GM19351 (cell line): ENCODE results near the gene SPEN.
A peak's percentile ranks its signal among the peaks of the same experiment; 100 is the strongest.
"Not testable (repeated sequence)": the region's sequence is repeated elsewhere in the genome, so short reads cannot be mapped to it uniquely, and the experiment has no call there.

Experiments
- ATAC-seq: cut with Tn5 transposase; IDR thresholded peaks from one replicate; pipeline ENCODE4 v1.9.1; 2021; ENCODE audit warnings: mild to moderate bottlenecking, moderate library complexity; ENCODE audit not compliant: unreplicated experiment

The SPEN gene

DNA sequence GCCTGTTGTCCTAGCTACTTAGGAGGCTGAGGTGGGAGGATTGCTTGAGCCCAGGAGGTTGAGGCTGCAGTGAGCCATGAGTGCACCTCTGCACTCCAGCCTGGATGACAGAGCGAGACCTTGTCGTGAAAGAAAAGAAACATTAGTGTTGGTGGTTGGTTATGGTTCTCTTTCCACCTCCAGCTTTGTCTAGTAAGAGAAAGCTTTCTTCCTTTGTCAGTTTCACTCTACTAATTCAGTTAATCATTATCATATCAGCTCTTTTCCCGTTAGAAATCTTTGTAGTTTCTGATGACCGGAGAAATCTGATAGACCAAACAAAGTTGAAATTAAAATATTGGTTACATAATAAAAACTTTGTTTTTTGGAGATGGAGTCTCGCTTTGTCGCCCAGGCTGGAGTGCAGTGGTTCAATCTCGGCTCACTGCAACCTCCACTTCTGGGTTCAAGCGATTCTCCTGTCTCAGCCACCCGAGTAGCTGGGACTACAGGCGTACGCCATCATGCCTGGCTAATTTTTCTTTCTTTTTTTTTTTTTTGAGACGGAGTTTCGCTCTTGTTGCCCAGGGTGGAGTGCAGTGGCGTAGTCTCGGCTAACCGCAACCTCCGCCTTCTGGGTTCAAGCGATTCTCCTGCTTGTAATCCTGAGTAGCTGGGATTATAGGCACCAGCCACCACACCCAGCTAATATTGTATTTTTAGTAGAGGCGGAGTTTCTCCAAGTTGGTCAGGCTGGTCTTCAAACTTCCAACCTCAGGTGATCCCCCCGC, 49.5 kb downstream of the SPEN start:
- not testable (repeated sequence) for ATAC-seq

DNA sequence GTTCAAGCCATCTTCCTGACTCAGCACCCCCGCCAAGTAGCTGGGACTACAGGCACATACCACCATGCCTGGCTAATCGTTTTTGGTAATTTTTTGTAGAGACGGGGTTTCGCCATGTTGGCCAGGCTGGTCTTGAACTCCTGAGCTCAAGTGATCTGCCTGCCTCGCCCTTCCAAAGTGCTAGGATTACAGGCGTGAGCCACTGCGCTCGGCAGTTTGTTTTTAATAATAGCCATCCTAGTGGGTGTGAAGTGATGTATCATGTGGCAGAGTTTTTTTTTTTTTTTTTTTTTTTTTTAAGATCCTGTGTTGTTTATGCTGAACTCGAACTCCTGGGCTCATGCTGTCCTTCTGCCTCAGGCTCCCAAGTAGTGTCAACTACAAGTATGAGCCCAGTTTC, 51.8 kb downstream of the SPEN start:
- no peak for ATAC-seq

DNA sequence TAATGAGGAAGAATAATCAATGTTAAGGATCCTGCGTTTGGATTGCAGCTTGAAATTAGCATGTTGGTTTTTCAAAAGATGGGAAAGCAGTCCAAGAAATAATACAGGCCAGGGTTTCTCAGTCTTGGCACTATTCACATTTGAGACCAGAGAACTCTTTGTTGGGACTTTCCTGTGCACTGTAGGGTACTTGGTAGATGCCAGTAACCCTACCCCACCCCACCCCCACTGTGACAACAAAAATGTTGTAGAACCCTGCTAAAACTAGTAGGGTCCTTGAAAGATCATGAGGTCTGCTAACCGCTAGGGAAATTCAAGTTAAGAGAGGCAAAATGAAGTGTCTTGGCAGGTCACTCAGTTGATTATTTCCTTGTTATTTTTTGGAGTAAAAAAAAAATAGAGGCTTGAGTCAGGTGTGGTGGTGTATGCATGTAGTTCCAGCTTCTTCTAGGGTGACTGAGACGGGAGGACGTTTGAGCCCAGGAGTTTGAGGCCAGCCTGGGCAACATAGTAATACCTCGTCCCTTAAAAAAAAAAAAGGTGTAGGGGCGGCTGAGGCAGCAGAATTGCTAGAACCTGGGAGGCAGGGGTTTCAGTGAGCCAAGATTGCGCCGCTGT, 53.3 kb downstream of the SPEN start:
- ATAC-seq: no peak

DNA sequence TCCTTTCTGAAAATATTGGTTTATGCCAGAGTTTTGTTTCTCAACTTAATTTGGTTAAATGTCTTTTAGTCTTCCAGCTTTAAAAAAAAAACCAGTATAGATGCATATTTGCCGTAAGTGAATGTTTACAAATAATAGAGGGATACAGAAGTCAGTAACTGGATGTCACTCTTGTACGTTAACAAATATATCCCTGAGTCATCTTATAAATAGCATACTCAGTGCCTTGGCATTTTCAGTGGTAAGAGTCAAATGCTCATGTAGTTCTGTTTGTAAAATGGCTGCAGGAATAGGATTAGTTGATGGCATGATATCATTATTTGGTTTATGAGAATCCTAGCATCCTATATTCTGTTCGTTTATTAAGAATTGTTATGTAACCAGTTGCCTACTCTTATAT, 55.4 kb downstream of the SPEN start:
- no peak for ATAC-seq

DNA sequence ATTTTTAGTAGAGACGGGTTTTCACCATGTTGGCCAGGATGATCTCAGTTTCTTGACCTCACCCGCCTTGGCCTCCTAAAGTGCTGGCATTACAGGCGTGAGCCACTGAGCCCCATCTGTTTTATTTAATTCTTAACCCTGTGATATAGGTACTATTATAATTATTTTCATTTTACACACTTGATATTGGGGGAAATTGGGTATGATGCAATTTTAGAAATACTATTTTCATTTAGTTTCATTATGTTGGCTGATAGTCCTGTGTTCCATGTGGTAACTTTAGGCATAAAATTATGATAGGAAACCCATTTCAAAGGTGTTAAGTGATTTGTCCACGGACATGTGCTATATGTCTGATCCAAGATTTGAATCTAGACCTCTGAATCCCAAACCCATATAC, 61.1 kb downstream of the SPEN start:
- no peak for ATAC-seq

DNA sequence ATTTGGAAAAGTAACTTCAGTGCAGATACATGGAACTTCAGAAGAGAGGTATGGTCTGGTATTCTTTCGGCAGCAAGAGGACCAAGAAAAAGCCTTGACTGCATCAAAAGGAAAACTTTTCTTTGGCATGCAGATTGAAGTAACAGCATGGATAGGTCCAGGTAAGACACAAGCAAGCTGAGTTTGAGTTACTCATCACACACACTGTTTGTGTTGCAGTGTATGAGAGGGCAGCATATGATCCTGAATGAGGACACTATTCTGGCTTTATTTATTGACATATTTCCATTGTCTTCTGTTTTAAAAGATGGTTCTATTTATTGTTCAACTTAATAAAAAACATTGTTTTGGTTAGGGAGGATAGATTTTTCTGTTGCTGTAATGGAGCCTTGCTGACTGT, 63.6 kb downstream of the SPEN start:
- ATAC-seq: no peak

DNA sequence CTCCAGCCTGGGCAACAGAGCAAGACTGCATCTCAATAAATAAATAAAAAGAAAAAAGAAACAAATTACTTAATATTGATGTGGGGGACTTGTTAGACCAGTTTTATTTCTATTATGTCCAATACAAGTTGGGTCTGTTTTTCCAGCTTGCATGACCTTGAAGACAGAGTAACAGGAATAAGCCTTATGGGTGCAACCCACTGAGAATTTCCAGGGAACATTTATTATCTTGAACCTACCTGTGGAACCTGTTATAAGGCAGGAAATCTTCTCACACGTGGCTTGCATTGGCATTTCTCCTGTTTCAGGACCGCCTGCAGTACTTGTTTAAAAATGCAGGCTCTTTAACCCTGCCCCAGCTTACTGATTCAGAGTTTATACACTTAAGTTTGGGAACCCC, 64.4 kb downstream of the SPEN start:
- no peak for ATAC-seq

DNA sequence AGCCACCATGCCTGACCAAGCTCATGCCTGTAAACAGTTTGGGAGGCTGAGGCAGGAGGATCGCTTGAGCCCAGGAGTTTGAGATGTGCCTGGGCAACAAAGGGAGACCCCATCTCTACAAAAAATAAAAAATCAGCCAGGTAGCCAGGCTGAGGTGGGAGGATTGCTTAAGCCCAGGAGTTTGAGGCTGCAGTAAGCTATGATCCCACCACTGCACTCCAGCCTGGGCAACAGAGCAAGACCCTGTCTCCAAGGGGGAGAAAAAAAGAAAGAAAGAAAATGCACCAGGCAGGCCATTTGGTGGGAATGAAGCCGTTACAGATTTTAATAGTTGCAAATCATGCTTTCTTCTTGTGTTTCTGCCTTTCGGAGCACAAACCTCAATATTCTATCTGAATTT, 66.1 kb downstream of the SPEN start:
- ATAC-seq: not testable (repeated sequence)

DNA sequence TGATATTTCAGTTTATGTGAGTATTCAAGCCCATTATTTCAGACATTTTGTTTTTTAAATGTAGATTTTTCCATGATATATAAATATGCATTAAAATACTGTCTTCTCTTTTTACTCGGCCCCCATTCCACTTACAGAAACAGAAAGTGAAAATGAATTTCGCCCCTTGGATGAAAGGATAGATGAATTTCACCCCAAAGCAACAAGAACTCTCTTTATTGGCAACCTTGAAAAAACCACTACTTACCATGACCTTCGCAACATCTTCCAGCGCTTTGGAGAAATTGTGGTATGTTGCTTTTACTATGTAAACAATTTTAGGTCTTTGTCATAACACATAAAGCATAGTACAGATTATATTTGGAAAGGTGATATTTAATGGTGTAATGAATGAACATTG, 68.5 kb downstream of the SPEN start:
- ATAC-seq: no peak

DNA sequence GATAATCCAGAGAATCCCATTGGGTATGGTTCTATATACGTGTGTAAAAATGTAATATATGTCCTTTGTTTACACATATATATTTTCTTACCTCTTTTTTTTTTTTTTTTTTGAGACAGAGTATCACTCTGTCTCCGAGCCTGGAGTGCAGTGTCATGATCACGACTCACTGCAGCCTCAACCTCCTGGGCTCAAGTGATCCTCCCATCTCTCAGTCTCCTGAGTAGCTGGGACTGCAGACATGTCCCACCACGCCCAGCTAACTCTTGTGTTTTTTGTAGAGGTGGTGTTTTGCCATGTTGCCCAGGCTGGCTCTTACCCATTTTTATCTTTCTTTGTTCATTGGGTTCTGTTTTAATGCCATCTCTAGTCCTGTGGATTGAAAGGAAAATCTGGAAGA, 68.9 kb downstream of the SPEN start:
- ATAC-seq: no peak

DNA sequence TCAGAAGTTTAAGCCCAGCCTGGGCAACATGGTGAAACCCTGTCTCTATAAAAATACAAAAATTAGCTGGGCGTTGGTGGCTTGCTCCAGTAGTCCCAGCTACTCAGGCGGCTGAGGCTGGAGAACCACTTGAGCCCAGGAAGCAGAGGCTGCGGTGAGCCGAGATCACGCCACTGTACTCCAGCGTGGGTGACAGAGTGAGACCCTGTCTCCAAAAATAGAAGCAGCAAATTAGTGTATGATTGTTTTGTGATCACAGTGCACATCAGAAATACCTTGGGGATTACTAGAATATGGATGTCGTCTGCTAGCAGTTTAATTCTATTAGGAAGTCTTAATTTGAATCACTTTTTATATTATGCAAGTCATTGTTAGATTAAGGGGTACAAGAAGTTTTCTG, 69.4 kb downstream of the SPEN start:
- ATAC-seq: no peak

DNA sequence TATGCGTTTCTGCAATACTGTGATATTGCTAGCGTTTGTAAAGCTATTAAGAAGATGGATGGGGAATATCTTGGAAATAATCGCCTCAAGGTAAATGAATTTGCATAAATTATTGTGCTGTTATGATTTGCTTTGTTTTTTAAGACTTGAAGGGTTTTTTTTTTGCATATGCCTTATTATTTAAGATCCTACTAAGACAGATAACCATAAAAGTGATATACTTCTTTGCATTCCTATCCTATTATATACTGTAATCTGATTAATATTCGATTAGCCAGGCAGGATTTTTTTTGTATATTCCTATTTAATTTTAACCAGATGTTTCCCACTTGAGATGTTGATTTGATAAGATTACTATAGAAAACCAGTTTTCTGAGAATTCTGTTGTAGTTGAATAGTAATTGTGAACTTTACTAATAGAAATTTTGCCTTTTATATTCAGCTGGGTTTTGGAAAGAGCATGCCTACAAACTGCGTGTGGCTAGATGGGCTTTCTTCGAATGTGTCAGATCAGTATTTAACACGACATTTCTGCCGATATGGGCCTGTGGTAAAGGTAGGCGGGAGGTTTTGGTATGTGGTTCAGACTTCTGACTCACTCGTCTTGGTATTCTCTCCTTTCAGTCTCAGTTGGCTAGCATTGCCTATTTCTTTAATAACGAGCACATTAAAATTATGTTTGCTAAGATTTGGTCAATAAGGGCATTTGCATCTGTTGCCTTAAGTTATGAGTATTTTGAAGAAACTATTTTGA, 71.6 kb downstream of the SPEN start:
- ATAC-seq: peak; percentile 77

DNA sequence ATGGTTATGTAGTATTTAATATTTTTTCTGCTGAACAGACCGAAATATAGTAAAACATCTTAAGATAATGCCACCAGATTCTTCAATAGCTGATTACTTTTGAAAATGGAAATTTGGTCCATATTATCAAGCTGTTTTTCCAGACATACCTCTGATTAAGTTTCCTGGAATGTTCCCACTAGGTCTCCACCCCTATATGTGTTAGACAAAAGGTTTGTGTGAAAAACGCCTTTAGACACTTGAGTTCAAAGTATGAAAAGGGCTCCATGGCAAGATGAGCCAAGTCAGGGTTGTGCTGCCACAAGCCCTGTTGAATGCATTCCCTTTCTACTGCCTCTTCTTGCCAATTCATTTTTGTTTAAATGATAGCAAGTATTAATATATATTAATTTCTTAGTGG, 75.7 kb downstream of the SPEN start:
- ATAC-seq: no peak

DNA sequence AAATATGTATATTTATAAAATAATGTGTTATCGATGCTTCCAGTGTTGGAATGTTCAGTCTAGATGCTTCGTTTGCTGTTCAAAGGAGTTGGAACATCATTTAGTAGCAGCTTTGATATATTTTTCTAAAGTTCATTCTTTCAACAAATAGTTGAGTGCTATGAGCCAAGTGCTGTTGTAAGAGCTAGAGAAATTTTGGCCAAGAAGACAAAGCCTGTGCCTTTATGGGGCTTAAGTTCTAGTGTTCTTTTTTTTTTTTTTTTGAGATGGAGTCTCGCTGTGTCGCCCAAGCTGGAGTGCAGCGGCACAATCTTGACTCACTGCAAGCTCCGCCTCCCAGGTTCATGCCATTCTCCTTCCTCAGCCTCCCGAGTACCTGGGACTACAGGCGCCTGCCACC, 78.9 kb downstream of the SPEN start:
- not testable (repeated sequence) for ATAC-seq

DNA sequence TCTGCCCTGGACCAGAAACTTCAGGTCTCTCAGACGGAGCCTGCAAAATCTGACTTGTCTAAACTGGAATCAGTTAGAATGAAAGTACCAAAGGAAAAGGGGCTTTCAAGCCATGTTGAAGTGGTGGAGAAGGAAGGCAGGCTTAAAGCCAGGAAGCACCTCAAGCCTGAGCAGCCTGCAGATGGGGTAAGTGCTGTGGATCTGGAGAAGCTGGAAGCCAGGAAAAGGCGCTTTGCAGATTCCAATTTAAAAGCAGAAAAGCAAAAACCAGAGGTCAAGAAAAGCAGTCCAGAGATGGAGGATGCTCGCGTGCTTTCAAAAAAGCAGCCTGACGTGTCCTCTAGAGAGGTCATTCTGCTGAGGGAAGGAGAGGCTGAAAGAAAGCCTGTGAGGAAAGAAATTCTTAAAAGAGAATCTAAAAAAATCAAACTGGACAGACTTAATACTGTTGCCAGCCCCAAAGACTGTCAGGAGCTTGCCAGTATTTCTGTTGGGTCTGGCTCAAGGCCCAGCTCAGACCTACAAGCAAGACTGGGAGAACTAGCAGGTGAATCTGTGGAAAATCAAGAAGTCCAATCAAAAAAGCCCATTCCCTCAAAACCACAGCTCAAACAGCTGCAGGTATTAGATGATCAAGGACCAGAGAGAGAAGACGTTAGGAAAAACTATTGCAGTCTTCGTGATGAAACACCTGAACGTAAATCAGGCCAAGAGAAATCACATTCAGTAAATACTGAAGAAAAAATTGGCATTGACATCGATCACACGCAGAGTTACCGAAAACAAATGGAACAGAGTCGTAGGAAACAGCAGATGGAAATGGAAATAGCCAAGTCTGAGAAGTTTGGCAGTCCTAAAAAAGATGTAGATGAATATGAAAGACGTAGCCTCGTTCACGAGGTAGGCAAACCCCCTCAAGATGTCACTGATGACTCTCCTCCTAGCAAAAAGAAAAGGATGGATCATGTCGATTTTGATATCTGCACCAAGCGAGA, 81.8 kb downstream of the SPEN start:
- no peak for ATAC-seq

DNA sequence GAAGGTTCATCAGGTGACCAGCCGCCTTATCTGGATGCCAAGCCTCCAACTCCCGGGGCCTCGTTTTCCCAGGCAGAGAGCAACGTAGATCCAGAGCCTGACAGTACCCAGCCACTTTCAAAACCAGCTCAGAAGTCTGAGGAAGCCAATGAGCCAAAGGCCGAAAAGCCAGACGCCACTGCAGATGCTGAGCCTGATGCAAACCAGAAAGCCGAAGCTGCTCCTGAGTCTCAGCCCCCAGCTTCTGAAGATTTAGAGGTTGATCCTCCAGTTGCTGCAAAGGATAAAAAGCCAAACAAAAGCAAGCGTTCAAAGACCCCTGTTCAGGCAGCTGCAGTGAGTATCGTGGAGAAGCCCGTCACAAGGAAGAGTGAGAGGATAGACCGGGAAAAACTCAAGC, 83.9 kb downstream of the SPEN start:
- no peak for ATAC-seq

DNA sequence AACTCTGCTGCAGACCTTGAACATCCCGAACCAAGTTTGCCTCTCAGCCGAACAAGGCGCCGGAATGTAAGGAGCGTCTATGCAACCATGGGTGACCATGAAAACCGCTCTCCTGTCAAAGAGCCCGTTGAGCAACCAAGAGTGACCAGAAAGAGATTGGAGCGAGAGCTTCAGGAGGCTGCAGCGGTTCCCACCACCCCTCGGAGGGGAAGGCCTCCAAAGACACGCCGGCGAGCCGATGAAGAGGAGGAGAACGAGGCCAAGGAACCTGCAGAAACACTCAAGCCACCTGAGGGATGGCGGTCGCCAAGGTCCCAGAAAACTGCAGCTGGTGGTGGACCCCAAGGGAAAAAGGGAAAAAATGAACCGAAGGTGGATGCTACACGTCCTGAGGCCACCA, 84.4 kb downstream of the SPEN start:
- ATAC-seq: no peak

DNA sequence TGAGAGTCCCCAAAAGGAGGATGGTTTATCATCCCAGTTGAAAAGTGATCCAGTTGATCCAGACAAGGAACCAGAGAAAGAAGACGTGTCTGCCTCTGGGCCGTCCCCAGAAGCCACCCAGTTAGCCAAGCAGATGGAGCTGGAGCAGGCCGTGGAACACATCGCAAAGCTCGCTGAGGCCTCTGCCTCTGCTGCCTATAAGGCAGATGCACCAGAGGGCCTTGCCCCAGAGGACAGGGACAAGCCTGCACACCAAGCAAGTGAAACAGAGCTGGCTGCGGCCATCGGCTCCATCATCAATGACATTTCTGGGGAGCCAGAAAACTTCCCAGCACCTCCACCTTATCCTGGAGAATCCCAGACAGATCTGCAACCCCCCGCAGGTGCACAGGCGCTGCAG, 85.1 kb downstream of the SPEN start:
- no peak for ATAC-seq

DNA sequence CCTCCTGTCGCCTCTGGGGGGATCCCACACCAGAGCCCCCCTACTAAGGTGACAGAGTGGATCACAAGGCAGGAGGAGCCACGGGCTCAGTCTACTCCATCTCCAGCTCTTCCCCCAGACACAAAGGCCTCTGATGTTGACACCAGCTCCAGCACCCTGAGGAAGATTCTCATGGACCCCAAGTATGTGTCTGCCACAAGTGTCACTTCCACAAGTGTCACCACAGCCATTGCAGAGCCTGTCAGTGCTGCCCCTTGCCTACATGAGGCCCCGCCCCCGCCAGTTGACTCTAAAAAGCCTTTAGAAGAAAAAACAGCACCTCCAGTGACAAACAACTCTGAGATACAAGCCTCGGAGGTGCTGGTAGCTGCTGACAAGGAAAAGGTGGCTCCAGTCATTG, 86.2 kb downstream of the SPEN start:
- no peak for ATAC-seq

DNA sequence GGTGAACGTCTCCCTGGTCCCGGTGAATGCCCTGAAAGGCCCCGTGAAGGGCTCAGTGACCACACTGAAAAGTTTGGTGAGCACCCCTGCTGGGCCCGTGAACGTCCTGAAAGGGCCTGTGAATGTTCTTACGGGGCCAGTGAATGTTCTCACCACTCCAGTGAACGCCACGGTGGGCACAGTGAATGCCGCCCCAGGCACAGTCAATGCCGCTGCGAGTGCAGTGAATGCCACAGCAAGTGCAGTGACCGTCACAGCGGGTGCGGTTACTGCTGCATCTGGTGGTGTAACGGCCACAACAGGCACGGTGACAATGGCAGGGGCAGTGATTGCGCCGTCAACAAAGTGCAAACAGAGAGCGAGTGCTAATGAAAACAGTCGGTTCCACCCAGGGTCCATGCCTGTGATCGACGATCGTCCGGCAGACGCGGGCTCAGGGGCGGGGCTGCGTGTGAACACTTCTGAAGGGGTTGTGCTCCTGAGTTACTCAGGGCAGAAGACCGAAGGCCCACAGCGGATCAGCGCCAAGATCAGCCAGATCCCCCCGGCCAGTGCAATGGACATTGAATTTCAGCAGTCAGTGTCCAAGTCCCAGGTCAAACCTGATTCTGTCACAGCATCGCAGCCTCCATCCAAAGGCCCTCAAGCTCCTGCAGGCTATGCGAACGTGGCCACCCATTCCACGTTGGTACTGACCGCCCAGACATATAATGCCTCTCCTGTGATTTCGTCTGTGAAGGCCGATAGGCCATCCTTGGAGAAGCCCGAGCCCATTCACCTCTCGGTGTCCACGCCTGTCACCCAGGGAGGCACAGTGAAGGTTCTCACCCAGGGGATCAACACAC, 86.9 kb downstream of the SPEN start:
- no peak for ATAC-seq
